MM.1S (cell line): Measurements from ENCODE around the gene DDHD1.

Experiments used
- DNase-seq: peaks from one replicate; pipeline ENCODE4 v3.0.0-alpha.2; 2015
- H2AFZ ChIP-seq: fragments of 300-600 bp; sonication (generic); 2 replicates; pipeline ENCODE4 v1.6.0; 2016; ENCODE audit warnings: antibody characterized with exemption, low read length
- H3F3A ChIP-seq: fragments of 300-600 bp; sonication (generic); 2 replicates; pipeline ENCODE4 v1.6.1; 2016; ENCODE audit warnings: mild to moderate bottlenecking, antibody characterized with exemption, low read length, moderate library complexity, mixed read lengths; ENCODE audit not compliant: insufficient read depth
- H3K27ac ChIP-seq: fragments of 300-600 bp; sonication (generic); 2 replicates; pipeline ENCODE4 v1.5.1; 2016; ENCODE audit warnings: mild to moderate bottlenecking, low read length
- H3K27me3 ChIP-seq: fragments of 300-600 bp; sonication (generic); replicated peaks from 2 replicates; pipeline ENCODE4 v1.6.0; 2016; ENCODE audit warnings: low read length; ENCODE audit not compliant: insufficient read depth
- H3K36me3 ChIP-seq: fragments of 300-600 bp; sonication (generic); replicated peaks from 2 replicates; pipeline ENCODE4 v1.6.1; 2016; ENCODE audit warnings: mild to moderate bottlenecking, low read length, mixed read lengths; ENCODE audit not compliant: insufficient read depth
- H3K4me1 ChIP-seq: fragments of 300-600 bp; sonication (generic); 2 replicates; pipeline ENCODE4 v1.6.1; 2016; ENCODE audit warnings: low read length, mixed read lengths
- H3K4me2 ChIP-seq: fragments of 300-600 bp; sonication (generic); 2 replicates; pipeline ENCODE4 v1.6.0; 2016; ENCODE audit warnings: low read depth, low read length
- H3K4me3 ChIP-seq: fragments of 300-600 bp; sonication (generic); 2 replicates; pipeline ENCODE4 v1.5.1; 2016; ENCODE audit warnings: low read length, mixed read lengths
- H3K79me2 ChIP-seq: fragments of 300-600 bp; sonication (generic); 2 replicates; pipeline ENCODE4 v1.6.1; 2016; ENCODE audit warnings: mixed run types, low read length, mixed read lengths
- H3K9ac ChIP-seq: fragments of 300-600 bp; sonication (generic); 2 replicates; pipeline ENCODE4 v1.6.1; 2016; ENCODE audit warnings: low read length, mixed read lengths
- H3K9me2 ChIP-seq: fragments of 300-600 bp; sonication (generic); replicated peaks from 2 replicates; pipeline ENCODE4 v1.6.1; 2016; ENCODE audit warnings: mild to moderate bottlenecking, low read length, mixed read lengths; ENCODE audit not compliant: insufficient read depth
- H3K9me3 ChIP-seq: fragments of 300-600 bp; sonication (generic); replicated peaks from 2 replicates; pipeline ENCODE4 v1.6.1; 2016; ENCODE audit warnings: mild to moderate bottlenecking, low read length, mixed read lengths; ENCODE audit not compliant: insufficient read depth
- H4K20me1 ChIP-seq: fragments of 300-600 bp; sonication (generic); 2 replicates; pipeline ENCODE4 v1.6.1; 2016; ENCODE audit warnings: mild to moderate bottlenecking, low read length, moderate library complexity, mixed read lengths; ENCODE audit not compliant: insufficient read depth
- CTCF ChIP-seq: fragments of 300-600 bp; sonication (generic); IDR thresholded peaks from 2 replicates; pipeline ENCODE4 v1.5.1; 2016; ENCODE audit warnings: antibody characterized with exemption, low read length, mixed read lengths
- EZH2 ChIP-seq: fragments of 300-600 bp; sonication (generic); optimal IDR thresholded peaks from 2 replicates; pipeline ENCODE3; 2017; ENCODE audit warnings: low read depth, mild to moderate bottlenecking, antibody characterized with exemption, low read length, mixed read lengths
- EZH2phosphoT487 ChIP-seq: fragments of 300-600 bp; sonication (generic); IDR thresholded peaks from 2 replicates; pipeline ENCODE4 v1.6.1; 2018; ENCODE audit warnings: antibody characterized with exemption, low read length

DDHD1 gene

GRCh38 chr14:53044486-53044885 is 108.6 kb downstream of the DDHD1 start:
- H3K4me3 ChIP-seq: no peak overlapping the region
- H3F3A ChIP-seq: no peaks in the 10 kb centered on the region
- no peaks in the 10 kb centered on the region for H3K9me2 ChIP-seq
- no peak for DNase-seq
- no peaks in the 10 kb centered on the region for H3K27me3 ChIP-seq
- H3K9ac ChIP-seq: no peak overlapping the region
- no peak for TF ChIP-seq EZH2phosphoT487
- no peak for TF ChIP-seq CTCF
- TF ChIP-seq EZH2: no peak
- H3K9me3 ChIP-seq: no peaks in the 10 kb centered on the region
- H4K20me1 ChIP-seq: no peaks in the 10 kb centered on the region
- H2AFZ ChIP-seq: no peak overlapping the region
- no peak overlapping the region for H3K27ac ChIP-seq
- no peaks in the 10 kb centered on the region for H3K36me3 ChIP-seq
- H3K79me2 ChIP-seq: no peaks in the 10 kb centered on the region
- no peaks in the 10 kb centered on the region for H3K4me1 ChIP-seq
- H3K4me2 ChIP-seq: no peak overlapping the region

GRCh38 chr14:53043027-53043581 is 110.0 kb downstream of the DDHD1 start:
- H3K4me1 ChIP-seq: no peaks in the 10 kb centered on the region
- H3K27ac ChIP-seq: no peak overlapping the region
- H3K36me3 ChIP-seq: no peaks in the 10 kb centered on the region

GRCh38 chr14:53042480-53042879 is 110.6 kb downstream of the DDHD1 start:
- no peak for DNase-seq
- Histone ChIP-seq H3K9me3 (no peaks in the 10 kb centered on the region), H3K9me2 (no peaks in the 10 kb centered on the region), H3K27ac (no peak overlapping the region), H3F3A (no peaks in the 10 kb centered on the region), H3K9ac (no peak overlapping the region), H3K4me1 (no peaks in the 10 kb centered on the region), H3K4me3 (no peak overlapping the region), H2AFZ (no peak overlapping the region), H3K27me3 (no peaks in the 10 kb centered on the region), H3K79me2 (no peaks in the 10 kb centered on the region), H3K36me3 (no peaks in the 10 kb centered on the region), H3K4me2 (no peak overlapping the region), H4K20me1 (no peaks in the 10 kb centered on the region)
- TF ChIP-seq EZH2: no peak
- TF ChIP-seq CTCF: no peak
- no peak for TF ChIP-seq EZH2phosphoT487

More at GRCh38 chr14:53043027-53043581, 110.0 kb downstream of the DDHD1 start:
- no peak for DNase-seq
- H3F3A ChIP-seq: no peaks in the 10 kb centered on the region
- no peak overlapping the region for H3K9ac ChIP-seq
- H2AFZ ChIP-seq: no peak overlapping the region
- TF ChIP-seq EZH2 (no peak), EZH2phosphoT487 (no peak), CTCF (no peak)
- H3K4me2 ChIP-seq: no peak overlapping the region
- no peak overlapping the region for H3K4me3 ChIP-seq
- no peaks in the 10 kb centered on the region for H3K9me2 ChIP-seq
- H3K27me3 ChIP-seq: no peaks in the 10 kb centered on the region
- H3K79me2 ChIP-seq: no peaks in the 10 kb centered on the region
- H4K20me1 ChIP-seq: no peaks in the 10 kb centered on the region
- no peaks in the 10 kb centered on the region for H3K9me3 ChIP-seq
